ENCODE measurements around the gene BRMS1L. TPM values are rescaled to one million over a fixed set of nuclear protein-coding genes. Genes with fewer than 3 reads are reported as not detected.

The BRMS1L gene
- total and polyA plus RNA-seq, 2 of the 13 experiments (the other 11 are each of a cell fraction or from before 2014, with no cell fraction given), result 21.1 to 23.8 TPM

- TF ChIP-seq HNF1B (CRISPR knock-in tag; IDR thresholded peaks at IDR 0.05), result peak; percentile 97
- peak; percentile 98 for TF ChIP-seq ZNF18 (CRISPR knock-in tag; IDR thresholded peaks at IDR 0.05; ENCODE audit: insufficient replicate concordance)
- no peak; the same call in 1 of the 2 replicates for TF ChIP-seq ZBTB1 (CRISPR knock-in tag; IDR thresholded peaks at IDR 0.05; ENCODE audit: borderline replicate concordance)
- TF ChIP-seq NFE2 (CRISPR knock-in tag; IDR thresholded peaks at IDR 0.05), result no peak
- no peak; the same call in 1 of the 2 replicates for TF ChIP-seq ZNF646 (CRISPR knock-in tag; IDR thresholded peaks at IDR 0.05)
- TF ChIP-seq ZNF292 (CRISPR knock-in tag; IDR thresholded peaks at IDR 0.05; ENCODE audit: borderline replicate concordance, low read depth), result peak; percentile 93
- TF ChIP-seq ZNF710 (CRISPR knock-in tag; IDR thresholded peaks at IDR 0.05; ENCODE audit: borderline replicate concordance), result peak; percentile 98
- TF ChIP-seq ZNF563 (CRISPR knock-in tag; IDR thresholded peaks at IDR 0.05), result peak; percentile 99
- TF ChIP-seq HCFC1 (IDR thresholded peaks at IDR 0.05; ENCODE audit: low read depth, low read length), result peak; percentile 99
- TF ChIP-seq HOXA9 (CRISPR knock-in tag; IDR thresholded peaks at IDR 0.05; ENCODE audit: borderline replicate concordance), result peak; percentile 93; the same call in 1 of the 2 replicates
- peak; percentile 90 for TF ChIP-seq PAXIP1 (CRISPR knock-in tag; conservative IDR thresholded peaks at IDR 0.05)
Measured at GRCh38 chr14:35826218-35826951, at the start of gene BRMS1L (continued).

Data from HepG2 (cell line).